Testis (tissue), 2 donors: ENCODE results near the gene HPSE2.

Source experiments
- CTCF ChIP-seq, 3 experiments: fragments of 450-650 bp in 2 of 3; fragments of 200-600 bp in 1 of 3; sonication (generic) in 1 of 3; IDR thresholded peaks; one replicate each; pipeline ENCODE4 v1.5.1; 2016 to 2019; ENCODE audit warnings: antibody characterized with exemption in 3 of 3, mild to moderate bottlenecking in 2 of 3, moderate library complexity in 1 of 3
- POLR2A ChIP-seq: fragments of 450-650 bp; IDR thresholded peaks from one replicate; pipeline ENCODE4 v1.6.1; 2017; ENCODE audit warnings: antibody characterized with exemption, mild to moderate bottlenecking, moderate library complexity

- TF ChIP-seq CTCF (IDR thresholded peaks at IDR 0.05) (no peak), POLR2A (no peak)
These were observed 155.2 kb downstream of the HPSE2 start for GRCh38 chr10:99080275-99080945.
